ENCODE results near the gene HM13. TPM values are rescaled to one million over a fixed set of nuclear protein-coding genes. Genes with fewer than 3 reads are reported as not detected.

The HM13 gene
- total RNA-seq, 1 experiment from 2014 or later: 183 TPM

DNA sequence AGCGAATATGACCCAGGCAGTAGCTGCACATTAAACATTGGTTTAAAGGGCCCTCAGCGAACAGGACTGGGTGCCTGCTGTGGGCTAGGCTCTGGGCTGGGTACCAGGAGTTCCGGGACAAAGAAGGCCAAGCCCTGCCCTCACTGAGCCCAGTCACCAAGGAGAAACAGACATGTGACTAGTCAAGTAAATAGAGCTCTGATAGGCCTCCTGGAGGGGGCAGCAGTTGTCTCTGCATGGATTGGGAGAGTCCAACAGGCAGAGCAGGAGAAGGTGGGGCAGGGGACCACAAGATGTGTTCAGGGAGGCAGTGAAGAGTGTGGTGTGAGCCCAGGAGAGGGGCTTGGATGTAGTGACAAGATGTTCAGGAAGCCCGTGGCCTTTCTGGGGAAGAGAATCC is 3.1 kb downstream of the HM13 start:
- no TSS peak for BruUV-seq (replicated peaks)

More for the DNA sequence above, 3.1 kb downstream of the HM13 start:
- no peaks in the 10 kb centered on the region for H3K27me3 ChIP-seq (ENCODE audit: insufficient read depth, low read length)
- H3K4me3 ChIP-seq (replicated peaks in 1 of 2; ENCODE audit: low read depth in 1 of 2, low read length in 2 of 2): no peak overlapping the region
- peaks cover 16 to 24% of the 10 kb centered on the region in 2 experiments; a peak in 3 of 4 replicates for H3K36me3 ChIP-seq (ENCODE audit: control insufficient read depth in 1 of 2, insufficient read depth in 2 of 2, low read length in 2 of 2)
- ATAC-seq (peak; percentile 76), DNase-seq (ENCODE audit: low read depth, low spot score) (peak; percentile 41)
- no peaks in the 10 kb centered on the region for H4K20me1 ChIP-seq (ENCODE audit: insufficient read depth)
- H3K9me2 ChIP-seq (ENCODE audit: insufficient read depth): no peaks in the 10 kb centered on the region
- no peak overlapping the region for H2AFZ ChIP-seq (ENCODE audit: low read depth, low read length, poor library complexity, severe bottlenecking)
- H3K4me2 ChIP-seq (ENCODE audit: low read length): peak overlapping the region; percentile 98
- POLR2A ChIA-PET: interaction anchor here (1.0 to 1.1 kb wide), 2 partner anchors 76 to 87 kb away, joined by 3 to 5 read pairs; partner anchors contain the start of gene ID1
- peaks cover 18 to 33% of the 10 kb centered on the region in 2 experiments for H3K4me1 ChIP-seq (ENCODE audit: control insufficient read depth in 1 of 2, insufficient read depth in 2 of 2, low read length in 2 of 2)
- intact Hi-C loops (cut with micrococcal nuclease): no loop called here
- CTCF ChIA-PET: no interaction called here
- peaks cover 81% of the 10 kb centered on the region for H3K79me2 ChIP-seq (ENCODE audit: insufficient read depth, low read length)
- H3K9me3 ChIP-seq (ENCODE audit: control insufficient read depth in 1 of 2, insufficient read depth in 1 of 2, low read depth in 1 of 2, low read length in 2 of 2): no peaks in the 10 kb centered on the region
- H3K27ac ChIP-seq (ENCODE audit: low read depth, low read length): no peak overlapping the region
- TF ChIP-seq EGR1 (IDR thresholded peaks at IDR 0.05; ENCODE audit: low read depth): no peak
- TF ChIP-seq ZBTB33 (IDR thresholded peaks at IDR 0.05; ENCODE audit: extremely low read depth, insufficient replicate concordance, low read length): no peak
- TF ChIP-seq POLR2AphosphoS5 (IDR thresholded peaks at IDR 0.05; ENCODE audit: low read depth, low read length): 0 out of 2 replicates have a peak, but pooled peaks have one; percentile 37
- peak; percentile 40 for TF ChIP-seq RAD21 (IDR thresholded peaks at IDR 0.05; ENCODE audit: low read depth)
- no peak for TF ChIP-seq JUND (IDR thresholded peaks at IDR 0.05)
- TF ChIP-seq ELF1 (IDR thresholded peaks at IDR 0.05; ENCODE audit: borderline replicate concordance, low read depth): no peak
- TF ChIP-seq ATF3 (IDR thresholded peaks at IDR 0.05): no peak
- TF ChIP-seq TCF7L2 (IDR thresholded peaks at IDR 0.05; ENCODE audit: borderline replicate concordance, extremely low read depth, insufficient read depth, insufficient read length): no peak
- TF ChIP-seq ZNF274 (IDR thresholded peaks at IDR 0.05; ENCODE audit: low read depth, low read length): no peak
- no peak for TF ChIP-seq POLR2A (IDR thresholded peaks at IDR 0.05; ENCODE audit: borderline replicate concordance, extremely low read depth, insufficient read depth, insufficient read length)
- peak; percentile 29 to 32 (median 30); a peak in 5 of 6 replicates for TF ChIP-seq CTCF (IDR thresholded peaks at IDR 0.05 in 2 of 3, conservative IDR thresholded peaks at IDR 0.05 in 1 of 3; ENCODE audit: borderline replicate concordance in 1 of 3, insufficient read depth in 1 of 3, low read depth in 2 of 3, low read length in 2 of 3)
- TF ChIP-seq CBX3 (IDR thresholded peaks at IDR 0.05; ENCODE audit: low read depth): no peak
- TF ChIP-seq FOSL1 (IDR thresholded peaks at IDR 0.05; ENCODE audit: low read depth): no peak
- no peak for TF ChIP-seq ZFX (IDR thresholded peaks at IDR 0.05)
- TF ChIP-seq, protein P1, sequence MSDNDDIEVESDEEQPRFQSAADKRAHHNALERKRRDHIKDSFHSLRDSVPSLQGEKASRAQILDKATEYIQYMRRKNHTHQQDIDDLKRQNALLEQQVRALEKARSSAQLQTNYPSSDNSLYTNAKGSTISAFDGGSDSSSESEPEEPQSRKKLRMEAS (IDR thresholded peaks at IDR 0.05): no peak; the same call in 1 of the 2 replicates
- RAD21 ChIA-PET (ENCODE audit: low non-redundant PET in 1 of 2, low total read pairs in 2 of 2, uncharacterized antibody in 2 of 2, unreplicated experiment in 2 of 2): interaction anchor here (0.5 to 1.0 kb wide), 2 partner anchors 96 to 177 kb away, joined by 3 read pairs; no protein-coding TSS in a partner anchor
- no peak overlapping the region for H3K9ac ChIP-seq (ENCODE audit: low read length)

All from HCT116 (cell line).